Vagina (tissue), 2 donors: ENCODE results near the gene ADGRG4. TPM values are rescaled to one million over a fixed set of nuclear protein-coding genes. Genes with fewer than 3 reads are reported as not detected.

Source experiments
- DNase-seq, 2 donors: peaks; one replicate each; pipeline ENCODE4 v3.0.0-alpha.2; 2017; ENCODE audit errors: extremely low spot score in 2 of 2
- H3K27ac ChIP-seq: fragments of 200-600 bp; sonication (generic); one replicate; pipeline ENCODE4 v1.5.1; 2019
- H3K27me3 ChIP-seq: fragments of 200-600 bp; sonication (generic); one replicate; pipeline ENCODE4 v1.5.1; 2019
- H3K36me3 ChIP-seq, 2 donors: fragments of 200-600 bp; sonication (generic); one replicate each; pipeline ENCODE4 v1.5.1; 2017 to 2019
- H3K4me1 ChIP-seq: fragments of 200-600 bp; sonication (generic); one replicate; pipeline ENCODE4 v1.5.1; 2019
- H3K4me3 ChIP-seq, 2 donors: fragments of 200-600 bp; sonication (generic); 1 replicate in 1 of 2; 2 replicates in 1 of 2; pipeline ENCODE4 v1.5.1; 2016 to 2019
- H3K9me3 ChIP-seq: fragments of 200-600 bp; sonication (generic); one replicate; pipeline ENCODE4 v1.5.1; 2019
- CTCF ChIP-seq, 3 experiments: fragments of 450-650 bp in 2 of 3; fragments of 200-600 bp in 1 of 3; sonication (generic) in 1 of 3; IDR thresholded peaks; one replicate each; pipeline ENCODE4 v1.5.1; 2017 to 2019; ENCODE audit warnings: antibody characterized with exemption in 3 of 3, mild to moderate bottlenecking in 2 of 3, moderate library complexity in 2 of 3
- POLR2A ChIP-seq, 2 donors: fragments of 450-650 bp; IDR thresholded peaks; one replicate each; pipeline ENCODE4 v1.6.1; 2017; ENCODE audit warnings: antibody characterized with exemption in 2 of 2, mild to moderate bottlenecking in 2 of 2, moderate library complexity in 2 of 2
- POLR2AphosphoS5 ChIP-seq, 2 donors: sonication (generic); formaldehyde crosslinking; IDR thresholded peaks; one replicate each; pipeline ENCODE4 v1.9.0; 2017; ENCODE audit warnings: antibody characterized with exemption in 2 of 2, mild to moderate bottlenecking in 2 of 2, low read depth in 1 of 2; ENCODE audit not compliant: insufficient read depth in 1 of 2
- intact Hi-C: fragments of 100-400 bp; cut with DNase I; formaldehyde crosslinking; loops from one replicate; pipeline ENCODE4 v1.15.1; 2023
- total RNA-seq: library from RNA; depleted of rRNA; stranded (reverse); fragments of >200 nt; gene quantifications from one replicate; pipeline ENCODE4 v1.2.3, GENCODE V29; 2016

The ADGRG4 gene
- total RNA-seq, 1 donor from 2014 or later = 0.25 TPM

DNA sequence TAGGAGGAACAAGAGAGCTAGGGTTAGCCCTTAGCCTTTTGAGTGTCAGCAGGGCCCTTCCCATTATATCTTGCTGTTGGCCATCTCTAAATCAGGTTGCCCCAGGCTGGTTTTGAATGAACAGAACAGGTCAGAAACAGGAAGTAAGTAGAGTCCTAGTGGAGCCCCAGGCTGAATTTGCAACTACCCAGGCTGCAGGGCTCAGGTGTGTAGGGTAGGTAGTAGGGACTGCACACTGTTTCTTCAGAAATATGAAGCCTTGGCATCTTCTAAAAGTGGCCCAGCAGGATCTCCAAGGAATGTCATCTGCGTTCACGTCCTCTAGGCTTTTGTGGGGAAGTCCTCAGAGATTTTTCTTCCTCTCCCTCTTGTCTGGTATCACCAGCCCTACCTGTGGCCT is 90.2 kb downstream of the ADGRG4 start:
- intact Hi-C loops = no loop called here
- Histone ChIP-seq H3K27me3 (no peaks in the 10 kb centered on the region), H3K27ac (no peak overlapping the region), H3K36me3 (no peaks in the 10 kb centered on the region), H3K4me1 (no peaks in the 10 kb centered on the region), H3K9me3 (no peaks in the 10 kb centered on the region), H3K4me3 (no peak overlapping the region)
- TF ChIP-seq POLR2AphosphoS5 (IDR thresholded peaks at IDR 0.05; ENCODE audit: insufficient read depth in 1 of 2, low read depth in 1 of 2) (no peak), POLR2A (IDR thresholded peaks at IDR 0.05) (no peak), CTCF (IDR thresholded peaks at IDR 0.05) (no peak)
- no peak for DNase-seq

DNA sequence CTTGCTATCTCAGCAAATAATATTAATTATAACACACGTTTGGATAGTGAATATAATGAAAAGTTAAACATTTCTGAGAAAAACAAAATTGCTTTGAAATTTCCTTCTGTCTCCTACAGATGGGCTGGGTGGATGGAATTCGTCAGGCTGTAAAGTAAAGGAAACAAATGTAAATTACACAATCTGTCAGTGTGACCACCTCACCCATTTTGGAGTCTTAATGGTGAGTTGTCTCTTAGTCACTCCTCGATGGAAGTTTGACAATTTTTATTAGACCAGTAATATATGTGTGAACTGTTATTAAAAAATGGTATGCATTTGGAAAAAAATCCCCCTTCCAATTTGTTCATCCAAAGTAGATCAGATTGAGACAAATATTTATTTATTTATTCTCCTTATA is 94.5 kb downstream of the ADGRG4 start:
- H3K36me3 ChIP-seq = no peaks in the 10 kb centered on the region
- TF ChIP-seq POLR2A (IDR thresholded peaks at IDR 0.05) (no peak), CTCF (IDR thresholded peaks at IDR 0.05) (no peak), POLR2AphosphoS5 (IDR thresholded peaks at IDR 0.05; ENCODE audit: insufficient read depth in 1 of 2, low read depth in 1 of 2) (no peak)
- intact Hi-C loops = no loop called here
- no peak overlapping the region for H3K27ac ChIP-seq
- H3K4me1 ChIP-seq = no peaks in the 10 kb centered on the region
- H3K27me3 ChIP-seq = no peaks in the 10 kb centered on the region
- DNase-seq = no peak
- no peaks in the 10 kb centered on the region for H3K9me3 ChIP-seq
- H3K4me3 ChIP-seq = no peak overlapping the region

- Histone ChIP-seq H3K9me3 (no peaks in the 10 kb centered on the region), H3K4me3 (no peak overlapping the region), H3K4me1 (no peaks in the 10 kb centered on the region), H3K36me3 (no peaks in the 10 kb centered on the region), H3K27ac (no peak overlapping the region), H3K27me3 (no peaks in the 10 kb centered on the region)
- TF ChIP-seq POLR2AphosphoS5 (IDR thresholded peaks at IDR 0.05; ENCODE audit: insufficient read depth in 1 of 2, low read depth in 1 of 2) (no peak), POLR2A (IDR thresholded peaks at IDR 0.05) (no peak), CTCF (IDR thresholded peaks at IDR 0.05) (no peak)
- DNase-seq = no peak
- intact Hi-C loops = no loop called here
Observed at GRCh38 chrX:136397001-136397400, 96.2 kb downstream of the ADGRG4 start.

DNA sequence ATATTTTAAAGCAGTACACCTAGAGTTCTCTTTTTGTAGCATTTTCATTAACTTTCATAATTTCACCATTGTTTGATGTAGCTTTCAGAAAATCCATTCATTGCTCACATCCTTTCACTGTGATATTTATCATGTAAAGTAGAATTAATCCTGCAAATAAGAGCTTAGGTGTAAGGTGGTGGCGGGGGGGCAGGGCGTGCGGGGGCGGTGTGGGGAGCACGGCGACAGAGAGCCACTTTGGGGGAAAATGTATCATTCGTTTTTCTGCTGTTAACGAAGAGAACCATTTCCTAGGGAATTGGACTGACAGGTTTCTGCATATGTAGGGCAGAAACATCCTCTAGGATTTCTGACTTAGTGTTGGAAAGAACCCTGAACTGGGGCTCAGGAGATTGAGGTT is 104.4 kb downstream of the ADGRG4 start:
- Histone ChIP-seq H3K4me3 (no peak overlapping the region), H3K27me3 (no peaks in the 10 kb centered on the region), H3K4me1 (no peaks in the 10 kb centered on the region), H3K9me3 (no peaks in the 10 kb centered on the region), H3K36me3 (no peaks in the 10 kb centered on the region), H3K27ac (no peak overlapping the region)
- no peak for DNase-seq
- intact Hi-C loops = no loop called here
- no peak for TF ChIP-seq POLR2A (IDR thresholded peaks at IDR 0.05)
- no peak for TF ChIP-seq POLR2AphosphoS5 (IDR thresholded peaks at IDR 0.05; ENCODE audit: insufficient read depth in 1 of 2, low read depth in 1 of 2)
- TF ChIP-seq CTCF (IDR thresholded peaks at IDR 0.05) = no peak

- Histone ChIP-seq H3K27me3 (no peaks in the 10 kb centered on the region), H3K9me3 (no peaks in the 10 kb centered on the region), H3K27ac (no peak overlapping the region), H3K36me3 (no peaks in the 10 kb centered on the region), H3K4me1 (no peaks in the 10 kb centered on the region), H3K4me3 (no peak overlapping the region)
- TF ChIP-seq POLR2A (IDR thresholded peaks at IDR 0.05) (no peak), POLR2AphosphoS5 (IDR thresholded peaks at IDR 0.05; ENCODE audit: insufficient read depth in 1 of 2, low read depth in 1 of 2) (no peak), CTCF (IDR thresholded peaks at IDR 0.05) (no peak)
- no peak for DNase-seq
- intact Hi-C loops = no loop called here
Observed at GRCh38 chrX:136417806-136418205, 117.0 kb downstream of the ADGRG4 start.
